NCI-H69 (cell line): ENCODE measurements around the gene SAMM50.
"Not testable (repeated sequence)": the region's sequence is repeated elsewhere in the genome, so short reads cannot be mapped to it uniquely, and the experiment has no call there.

Experiments used
- DNase-seq: peaks from one replicate; lab custom pipeline; 2025; lab: John Stamatoyannopoulos, UW

Gene SAMM50

DNA sequence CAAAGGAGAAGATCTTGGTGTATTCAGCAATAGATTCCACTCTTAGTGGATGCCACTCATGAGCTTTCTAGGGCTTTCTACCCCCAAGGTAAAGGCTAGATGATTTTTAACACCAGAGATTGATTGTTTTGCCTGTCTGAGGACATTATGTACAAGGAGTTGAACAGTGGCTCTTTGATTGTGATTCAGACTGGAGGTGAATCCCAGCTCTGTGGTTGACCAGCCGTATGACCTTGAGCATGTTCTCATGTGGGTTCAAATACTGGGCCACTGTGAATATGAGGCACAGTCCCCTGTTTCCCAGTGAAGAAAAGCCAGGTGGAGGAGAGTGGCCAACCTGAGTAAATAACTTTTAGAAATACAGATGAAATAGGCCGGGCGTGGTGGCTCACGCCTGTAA, 44.9 kb downstream of the SAMM50 start:
- DNase-seq: no peak

DNA sequence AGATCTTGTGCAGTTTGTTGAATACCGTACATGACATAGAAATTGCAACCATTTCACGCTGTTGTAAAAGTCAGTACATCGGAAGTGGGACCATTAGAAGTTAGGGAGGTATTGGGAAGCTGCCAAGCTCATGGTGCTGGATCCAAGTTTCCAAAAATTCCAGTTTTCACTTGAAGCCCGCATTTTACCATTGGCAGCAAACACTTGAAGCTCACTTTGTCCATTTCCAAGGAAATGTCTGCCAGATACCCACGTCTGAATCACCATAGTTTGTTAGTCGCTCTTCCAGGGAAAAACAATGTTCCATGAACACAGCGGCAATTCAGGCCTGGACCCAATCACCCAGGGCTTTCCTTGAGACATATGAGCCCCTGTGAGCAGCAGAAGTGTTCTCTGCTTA, 46.3 kb downstream of the SAMM50 start:
- no peak for DNase-seq

DNA sequence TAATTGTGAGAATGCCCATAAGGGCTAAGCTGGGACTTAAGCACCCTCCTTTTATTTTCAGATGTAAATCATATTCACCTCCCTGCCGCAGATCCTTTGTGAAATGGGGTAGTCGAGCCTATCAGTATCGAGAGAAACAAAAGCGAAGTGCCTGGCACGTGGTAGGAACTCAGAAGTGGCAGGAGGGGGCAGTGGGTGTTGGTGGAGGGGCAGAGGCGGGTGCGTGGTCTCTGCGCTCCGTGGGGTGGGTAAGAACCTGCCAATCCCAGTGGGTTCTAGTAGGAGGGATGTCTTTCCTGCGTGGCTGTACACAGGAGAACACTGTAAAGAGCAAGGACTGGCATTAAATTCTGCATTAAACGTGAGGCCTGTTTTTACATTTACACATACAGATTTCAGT, 47.1 kb downstream of the SAMM50 start:
- no peak for DNase-seq

DNA sequence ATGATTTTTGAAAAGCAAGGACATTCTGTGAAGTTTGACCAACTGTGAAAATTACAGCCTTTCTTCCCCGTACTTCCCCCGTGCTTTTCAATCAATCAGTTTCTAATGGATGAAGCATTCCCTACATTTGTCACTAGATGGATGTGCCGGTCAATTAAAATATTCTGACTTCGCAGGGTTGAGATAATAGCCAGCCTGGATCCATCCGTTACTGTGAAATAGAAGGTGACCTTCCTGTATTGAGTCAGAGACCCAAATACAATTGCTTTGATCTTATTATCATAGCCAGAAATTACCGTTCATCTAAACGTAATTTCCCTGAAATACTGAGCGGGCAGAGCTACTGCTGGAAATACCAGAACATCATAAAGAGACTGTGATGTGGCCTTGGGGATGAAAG, 47.8 kb downstream of the SAMM50 start:
- no peak for DNase-seq

DNA sequence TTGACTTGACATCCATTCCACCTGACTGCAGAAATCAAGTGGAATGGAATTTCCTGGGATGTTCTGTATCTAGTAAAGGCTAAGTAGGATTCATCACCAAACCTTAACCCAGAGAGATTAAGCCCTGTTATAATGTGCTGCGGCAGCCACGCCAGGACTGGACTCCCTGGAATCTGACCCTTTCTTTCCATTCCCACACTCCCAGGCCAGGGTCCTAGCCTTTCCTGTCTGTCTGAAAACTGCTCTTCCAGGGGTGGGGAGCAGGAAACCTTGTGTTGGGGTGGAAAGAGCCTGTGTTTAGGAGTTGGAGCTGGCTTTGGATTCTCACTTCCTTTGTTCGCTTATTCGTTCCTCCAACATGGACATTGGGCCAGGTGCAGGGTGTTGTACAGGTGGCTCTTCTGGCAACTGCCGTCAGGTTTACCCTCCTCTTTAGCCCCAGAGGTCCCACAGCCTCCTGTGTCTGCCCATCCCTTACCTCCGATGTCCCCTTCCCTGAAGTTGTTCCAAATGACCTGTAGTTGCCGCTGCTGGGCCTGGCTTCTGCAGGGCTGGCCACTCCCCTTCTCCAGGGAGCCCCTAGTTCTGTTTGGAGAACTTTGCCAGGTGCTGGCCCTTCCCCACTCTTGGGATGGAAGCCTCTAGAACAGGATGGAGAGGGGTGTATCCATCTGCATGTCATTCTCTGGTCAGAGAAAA, 48.3 kb downstream of the SAMM50 start:
- DNase-seq: no peak

DNA sequence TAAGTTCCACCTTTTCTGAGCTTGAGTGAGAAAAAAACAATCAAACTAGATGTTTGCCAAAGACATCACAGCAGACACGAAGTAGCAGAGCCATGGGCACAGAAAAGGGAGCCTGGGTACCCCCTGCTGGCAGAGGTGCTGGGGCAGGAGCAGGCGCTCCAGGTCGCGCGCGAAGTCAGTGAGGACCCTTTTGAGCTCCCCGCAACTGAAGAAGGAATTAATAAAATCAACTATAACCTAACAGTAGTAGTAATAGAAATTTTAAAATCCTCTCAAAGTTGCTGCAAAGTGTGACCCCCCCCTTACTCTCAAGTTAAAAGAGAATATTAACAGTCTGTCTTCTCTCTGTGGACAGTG, 48.8 kb downstream of the SAMM50 start:
- no peak for DNase-seq

DNA sequence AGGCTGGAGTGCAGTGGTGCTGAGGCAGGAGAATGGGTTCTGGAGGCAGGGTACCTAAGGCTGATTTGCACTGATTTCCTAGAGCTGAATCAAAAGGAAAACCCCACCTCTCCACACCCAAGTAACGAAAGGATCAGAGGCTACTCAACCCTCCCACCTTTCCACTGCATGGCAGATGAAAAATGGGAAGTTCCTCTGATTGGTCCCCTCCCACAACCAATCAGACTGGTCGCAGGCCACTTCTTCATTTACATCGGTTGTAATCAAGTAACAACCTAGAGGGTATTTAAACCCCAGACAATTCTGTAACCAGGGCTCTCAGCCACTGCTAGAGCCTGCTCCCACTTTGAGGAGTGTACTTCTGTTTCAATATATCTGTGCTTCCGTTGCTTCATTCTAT, 50.3 kb downstream of the SAMM50 start:
- DNase-seq: no peak

DNA sequence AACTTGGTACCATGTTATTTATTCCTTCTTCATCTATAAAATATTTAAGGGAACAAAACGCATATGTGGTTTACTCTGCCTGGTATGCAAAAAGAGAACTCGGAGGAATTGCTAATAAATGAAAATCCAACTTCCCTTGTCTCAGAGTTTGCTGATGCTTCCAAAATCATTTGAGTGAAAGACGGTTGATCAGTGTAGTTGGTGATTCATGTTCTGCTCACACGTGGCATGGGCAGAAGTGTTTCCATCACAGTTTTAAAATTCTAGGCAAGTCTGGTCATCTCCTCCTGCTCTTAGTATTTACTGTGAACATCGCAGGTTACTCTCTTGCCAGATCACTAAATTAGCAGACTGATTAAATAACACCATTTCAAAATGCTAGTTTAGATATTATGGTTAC, 56.9 kb downstream of the SAMM50 start:
- DNase-seq: no peak

DNA sequence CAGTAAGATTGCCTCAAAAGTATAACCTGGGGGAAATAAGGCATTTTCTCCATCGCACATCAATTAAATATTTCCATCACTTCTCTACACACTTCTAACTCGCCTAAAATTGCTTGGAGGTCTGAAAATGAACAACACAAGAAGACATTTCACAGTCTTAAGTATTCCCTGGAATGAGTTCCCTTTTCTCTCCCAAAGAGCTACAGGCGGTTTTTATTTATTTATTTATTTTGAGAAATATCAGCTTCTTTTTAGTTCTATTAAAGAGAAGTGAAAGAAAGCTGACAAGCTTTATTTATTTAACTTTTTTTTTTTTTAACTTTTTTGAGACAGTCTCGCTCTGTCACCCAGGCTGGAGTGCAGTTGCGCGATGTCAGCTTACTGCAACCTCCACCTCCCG, 57.3 kb downstream of the SAMM50 start:
- DNase-seq: no peak

DNA sequence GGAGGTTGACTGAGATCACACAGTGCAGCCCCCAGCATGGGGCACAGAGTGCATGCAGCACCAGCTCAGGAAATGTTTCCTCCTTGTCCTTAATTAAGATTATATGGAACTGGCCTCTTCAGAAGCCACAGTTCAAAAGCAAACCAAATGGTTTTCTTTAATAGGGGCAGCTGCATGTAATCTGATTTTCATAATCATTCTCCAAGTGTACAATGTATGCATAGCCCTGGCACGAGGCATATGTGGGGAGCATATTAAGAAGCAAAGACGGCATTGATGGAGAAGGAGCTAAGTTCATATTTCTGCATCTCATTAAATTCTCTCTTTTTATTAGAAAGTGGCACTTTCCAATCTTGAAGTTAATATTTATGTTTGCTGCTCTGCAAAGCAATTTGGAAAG, 59.0 kb downstream of the SAMM50 start:
- DNase-seq: no peak

DNA sequence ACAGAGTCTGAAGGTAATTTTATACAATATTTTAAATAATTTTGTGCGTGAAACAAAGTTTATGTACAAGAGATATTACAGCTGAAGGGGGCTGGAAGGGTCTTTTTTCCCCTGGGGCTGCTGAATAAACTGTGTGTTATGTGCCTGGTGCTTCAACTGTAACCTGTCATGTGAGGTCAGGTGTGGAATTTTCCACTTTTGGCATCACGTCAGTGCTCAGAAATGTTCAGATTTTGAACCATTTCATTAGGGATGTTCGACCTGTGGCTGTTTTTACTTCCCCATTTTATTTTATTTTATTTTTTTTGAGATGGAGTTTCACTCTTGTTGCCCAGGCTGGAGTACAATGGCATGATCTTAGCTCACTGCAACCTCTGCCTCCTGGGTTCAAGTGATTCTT, 61.3 kb downstream of the SAMM50 start:
- DNase-seq: not testable (repeated sequence)

DNA sequence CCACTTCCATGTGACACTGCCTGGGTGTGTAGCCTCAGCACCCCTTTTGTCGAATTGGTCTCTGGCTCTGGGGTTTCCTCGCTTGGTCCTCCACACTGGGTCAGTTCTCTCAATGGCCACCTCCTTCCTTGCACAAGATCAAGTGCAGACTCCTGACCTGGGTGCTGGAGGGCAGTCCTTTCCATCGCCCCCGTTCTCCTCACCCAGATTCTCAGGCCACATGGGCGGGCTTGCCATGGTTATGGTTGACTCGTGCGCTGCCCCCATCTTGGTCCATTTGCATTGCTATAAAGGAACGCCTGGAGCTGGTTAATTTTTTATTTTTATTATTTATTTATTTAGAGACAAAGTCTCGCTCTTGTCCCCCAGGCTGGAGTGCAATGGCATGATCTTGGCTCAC, 63.4 kb downstream of the SAMM50 start:
- no peak for DNase-seq

DNA sequence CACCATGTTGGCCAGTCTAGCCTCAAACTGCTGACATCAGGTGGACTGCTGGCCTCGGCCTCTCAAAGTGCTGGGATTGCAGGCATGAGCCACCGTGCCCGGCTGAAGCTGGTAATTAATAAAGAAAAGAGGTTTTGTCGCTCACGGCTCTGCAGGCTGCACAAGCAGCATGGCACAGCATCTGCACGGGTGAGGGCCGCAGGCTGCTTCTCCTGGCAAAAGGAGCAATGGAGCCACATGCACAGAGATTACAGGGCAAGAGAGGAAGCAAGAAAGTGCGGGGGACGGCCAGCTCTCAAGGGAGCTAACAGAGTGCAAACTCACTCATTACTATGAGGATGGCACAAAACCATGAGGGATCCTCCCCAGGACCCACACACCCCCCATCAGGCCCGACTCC, 64.2 kb downstream of the SAMM50 start:
- no peak for DNase-seq

DNA sequence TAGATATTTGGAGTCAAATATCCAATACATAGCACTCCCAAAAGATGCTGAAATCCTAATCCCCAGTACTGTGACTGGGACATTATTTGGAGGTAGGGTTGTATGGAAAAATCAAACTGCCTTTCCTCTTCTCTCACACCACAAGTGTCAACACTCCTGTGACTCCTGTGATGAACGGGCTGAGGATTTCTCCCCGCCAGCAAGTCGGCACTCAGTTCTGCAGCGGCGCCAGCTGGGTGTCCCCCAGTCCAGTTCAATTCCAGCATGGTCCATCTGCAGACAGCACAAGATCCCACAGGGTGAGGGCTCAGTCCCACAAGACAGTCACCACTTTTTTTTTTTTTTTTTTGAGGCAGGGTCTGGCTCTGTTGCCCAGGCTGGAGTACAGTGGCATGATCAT, 64.6 kb downstream of the SAMM50 start:
- no peak for DNase-seq

DNA sequence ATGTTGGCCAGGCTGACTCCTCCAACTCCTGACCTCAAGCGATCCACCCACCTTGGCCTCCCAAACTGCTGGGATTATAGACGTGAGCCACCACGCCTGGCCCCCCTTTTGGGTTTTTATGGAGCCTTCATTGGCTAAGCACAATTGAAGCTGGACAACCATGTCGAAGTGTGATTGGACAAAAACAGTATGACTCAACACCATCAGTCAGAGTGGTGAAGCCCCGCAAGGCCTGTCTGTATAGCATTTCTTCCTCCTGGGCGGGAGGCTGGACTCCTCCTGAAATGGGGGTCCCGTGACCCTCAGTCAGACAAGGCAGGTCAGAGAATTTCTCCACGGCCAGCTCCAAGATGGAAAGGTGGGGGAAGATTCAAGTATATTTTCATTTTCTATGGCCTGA, 65.7 kb downstream of the SAMM50 start:
- DNase-seq: no peak

DNA sequence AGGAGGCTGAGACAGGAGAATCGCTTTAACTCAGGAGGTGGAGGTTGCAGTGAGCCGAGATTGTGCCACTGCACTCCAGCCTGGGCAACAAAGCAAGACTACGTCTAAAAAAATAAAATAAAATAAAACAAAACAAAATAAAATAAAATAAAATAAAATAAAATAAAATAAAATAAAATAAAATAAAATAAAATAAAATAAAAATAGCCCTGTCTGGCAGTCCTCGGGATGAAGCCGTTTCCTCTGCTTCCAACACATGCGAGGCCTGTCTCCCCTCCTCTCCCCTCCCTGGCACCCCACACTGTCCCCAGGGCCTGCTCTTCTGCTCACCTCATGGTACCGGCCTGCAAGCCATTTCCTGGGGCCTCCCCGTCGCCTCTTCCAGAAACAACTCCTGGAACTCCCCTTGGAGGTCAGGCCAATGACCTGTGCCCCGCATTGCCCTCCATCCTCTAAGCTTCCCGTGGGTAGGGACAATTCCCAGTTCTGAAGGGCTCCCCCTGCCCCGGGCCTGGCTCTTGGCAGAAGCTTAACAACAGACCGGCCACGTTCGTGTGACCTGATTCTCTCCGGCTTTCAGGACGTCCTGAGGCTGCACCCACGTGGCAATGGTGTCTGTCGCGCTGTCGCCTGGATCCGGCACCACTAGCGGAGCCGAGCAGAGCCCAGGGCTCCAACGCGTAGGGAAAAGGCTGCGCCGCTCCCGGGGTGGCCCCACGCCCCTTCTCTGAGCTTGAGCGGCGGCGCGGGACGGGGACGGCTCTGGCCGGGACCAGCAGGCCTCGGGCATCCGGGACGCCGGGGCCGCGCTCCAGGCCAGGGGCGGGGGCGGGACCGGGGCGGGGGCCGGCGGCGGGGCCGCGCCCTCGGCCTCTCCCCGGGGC, 68.4 kb downstream of the SAMM50 start:
- DNase-seq: peak; percentile 61

DNA sequence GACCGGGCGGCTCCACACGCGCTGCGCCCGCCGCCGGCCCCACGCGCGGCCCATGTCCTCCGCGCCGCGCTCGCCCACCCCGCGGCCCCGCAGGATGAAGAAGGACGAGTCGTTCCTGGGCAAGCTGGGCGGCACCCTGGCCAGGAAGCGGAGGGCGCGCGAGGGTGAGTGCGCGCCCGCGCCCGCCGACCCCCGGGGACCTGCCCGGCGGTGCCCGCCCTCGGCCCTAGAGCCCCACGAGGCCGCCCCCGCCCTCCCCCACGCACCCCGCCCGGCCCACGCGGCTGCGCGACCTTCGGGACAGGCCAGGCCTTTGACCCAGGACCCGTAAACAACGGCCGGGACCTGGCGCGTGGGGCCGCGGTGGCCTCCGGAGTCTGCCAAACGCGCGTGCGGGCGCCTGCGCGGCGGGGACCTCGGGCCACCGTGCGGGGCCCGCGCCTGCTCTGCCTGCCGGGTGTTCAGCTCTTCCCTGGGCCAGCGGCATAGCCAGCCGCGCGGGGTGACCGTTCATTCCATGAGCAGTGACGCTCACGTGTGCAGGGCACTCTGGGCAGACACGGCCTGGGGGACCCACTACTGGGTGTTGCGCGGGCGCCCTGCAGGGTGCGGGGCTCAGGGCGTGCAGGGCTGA, 69.2 kb downstream of the SAMM50 start, which contains the start of gene PARVB:
Gene PARVB (plus strand): TSS at position 15 of the 634 bp plus-strand sequence. CDS start 38 bp downstream, at position 53.
- DNase-seq: peak; percentile 62

DNA sequence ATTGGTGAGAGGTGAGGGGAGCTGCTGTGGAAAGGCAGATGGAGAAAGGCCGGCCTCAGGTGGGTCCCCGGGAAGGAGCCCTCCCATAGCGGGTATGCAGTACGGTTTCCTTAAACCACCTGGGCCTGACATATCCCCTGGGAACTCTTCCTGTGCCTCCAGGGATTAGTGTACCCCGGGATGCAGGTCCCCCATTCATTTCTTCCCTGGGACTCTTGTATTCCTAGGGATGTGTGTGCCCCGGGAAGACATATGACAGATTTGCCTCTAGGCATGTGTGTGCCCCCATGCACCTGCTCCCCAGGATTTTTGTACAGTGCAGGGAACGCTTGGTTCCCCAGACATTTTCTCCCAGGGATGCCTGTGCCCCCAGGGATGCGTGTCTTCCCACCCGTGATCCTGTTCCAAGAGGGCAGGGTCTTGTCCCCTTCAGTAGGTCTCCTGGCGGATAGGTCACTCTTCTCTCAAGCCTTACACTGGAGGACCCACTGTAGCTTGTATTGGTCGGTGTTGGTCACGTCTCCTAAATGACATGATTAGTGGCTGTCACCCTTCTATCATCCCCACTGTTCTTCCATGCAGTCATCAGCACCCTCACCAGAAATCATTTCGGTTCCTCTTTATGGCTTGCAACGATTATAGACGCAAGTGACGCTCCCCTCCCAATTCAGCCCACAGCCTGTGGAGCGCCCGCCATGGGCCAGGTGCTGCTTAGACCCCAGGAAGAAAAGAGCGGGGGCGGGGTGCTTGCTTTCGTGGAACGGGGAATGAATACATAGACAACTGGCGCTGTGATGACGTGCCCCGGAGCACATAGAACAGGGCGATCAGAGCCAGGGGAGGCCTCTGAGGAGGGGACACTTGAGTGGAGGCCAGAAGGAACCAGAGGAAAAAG, 70.2 kb downstream of the SAMM50 start:
- DNase-seq: peak; percentile 28

DNA sequence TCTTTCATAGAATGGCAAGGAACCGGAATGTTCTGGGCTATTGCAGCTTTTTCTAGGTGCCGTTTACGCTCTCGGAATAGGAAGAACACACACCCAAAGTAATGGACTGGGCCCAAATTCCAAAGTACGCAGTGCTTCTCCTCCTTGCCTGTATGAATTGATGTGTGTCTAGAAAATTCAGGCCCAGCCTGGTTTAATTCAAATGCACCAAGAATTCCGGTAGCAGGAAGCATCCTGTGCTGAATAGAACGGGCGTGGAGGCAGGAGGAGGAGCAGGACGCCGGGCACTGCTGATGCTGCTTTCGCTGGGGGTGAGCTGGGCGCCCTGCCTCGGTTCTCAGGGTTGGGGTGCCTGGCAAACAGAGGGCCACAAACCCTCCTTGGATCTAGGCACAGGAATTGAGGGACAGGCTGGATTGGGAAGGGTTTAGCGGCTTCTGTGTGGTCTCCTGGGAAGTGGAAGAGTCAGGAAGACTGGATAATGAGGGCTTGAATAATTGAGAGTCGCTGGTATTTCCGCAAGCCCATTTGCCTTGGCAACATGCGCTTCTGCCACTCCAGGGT, 70.9 kb downstream of the SAMM50 start:
- no peak for DNase-seq

DNA sequence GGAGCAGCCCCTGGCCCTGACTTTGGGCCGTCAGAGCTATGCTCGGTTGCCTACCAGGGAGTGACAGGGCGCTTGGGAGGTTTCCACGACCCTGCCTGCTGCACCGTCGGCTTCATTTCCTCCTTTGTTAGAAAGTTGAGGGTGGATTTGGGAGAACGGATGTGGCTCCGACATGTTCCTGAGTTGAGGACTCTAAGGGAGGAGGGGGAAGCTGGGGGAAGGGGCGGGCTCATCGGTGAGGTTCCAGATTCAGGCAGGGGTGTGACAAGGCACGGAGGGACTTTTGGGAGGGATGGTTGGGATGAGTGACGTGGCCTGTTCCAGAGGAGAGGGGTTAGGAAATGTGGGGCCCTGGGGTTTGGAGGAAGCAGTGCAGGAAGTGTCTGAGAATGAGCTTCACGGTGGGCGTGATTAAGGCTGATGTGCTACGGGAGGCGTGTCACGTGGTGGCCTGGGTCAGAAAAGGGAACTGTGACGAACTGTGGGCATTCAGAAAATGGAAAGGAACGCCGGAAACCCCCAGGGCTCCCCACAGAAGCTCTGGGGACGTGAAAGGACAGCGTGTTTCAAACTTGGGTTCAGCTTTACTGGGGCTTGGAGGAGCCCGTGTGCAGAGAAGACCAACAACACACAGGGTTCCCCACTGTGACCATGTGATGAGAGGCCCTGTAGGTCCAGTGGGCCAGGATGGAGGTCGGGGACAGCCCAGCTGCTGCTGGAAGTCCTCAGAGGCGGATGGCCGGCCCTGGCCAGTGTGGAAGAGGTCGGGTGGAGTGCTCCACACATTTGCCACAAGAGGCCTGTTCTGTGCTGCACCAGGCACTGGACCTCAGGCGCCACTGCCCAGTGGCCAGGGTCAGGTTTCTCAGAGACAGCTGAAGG, 71.6 kb downstream of the SAMM50 start:
- no peak for DNase-seq

DNA sequence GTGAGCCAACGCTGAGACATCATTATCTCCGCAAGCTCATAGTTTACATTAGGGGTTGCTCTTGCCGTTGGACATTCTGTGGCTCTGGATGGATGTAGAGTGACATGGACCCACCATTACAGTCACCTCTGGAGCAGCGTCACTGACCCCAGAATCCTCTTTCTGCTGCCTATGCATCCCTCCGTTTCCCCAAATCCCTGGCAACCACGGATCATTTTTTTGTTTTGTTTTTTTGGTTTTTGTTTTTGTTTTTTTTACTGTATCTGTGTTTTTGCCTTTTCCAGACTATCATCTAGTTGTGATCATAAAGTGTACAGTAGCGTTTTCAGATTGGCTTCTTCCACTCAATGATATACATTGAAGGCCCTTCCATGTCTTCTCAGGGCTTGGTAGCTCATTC, 72.8 kb downstream of the SAMM50 start:
- no peak for DNase-seq
